Stimulated activated CD4-positive, alpha-beta T cell treated with anti-CD3 and anti-CD28 coated beads, Interleukin-15, amount 100 ng/mL, for 1 hour (primary cell): ENCODE data around the gene SPTLC2.

ENCODE experiments used
- DNase-seq, 2 donors: peaks; one replicate each; pipeline ENCODE4 v3.0.0-alpha.2; 2020; ENCODE audit warnings: low read depth in 1 of 2, low spot score in 1 of 2

Gene SPTLC2

GRCh38 chr14:77625360-77625759, 8.9 kb upstream of the SPTLC2 start:
- no peak for DNase-seq

DNA sequence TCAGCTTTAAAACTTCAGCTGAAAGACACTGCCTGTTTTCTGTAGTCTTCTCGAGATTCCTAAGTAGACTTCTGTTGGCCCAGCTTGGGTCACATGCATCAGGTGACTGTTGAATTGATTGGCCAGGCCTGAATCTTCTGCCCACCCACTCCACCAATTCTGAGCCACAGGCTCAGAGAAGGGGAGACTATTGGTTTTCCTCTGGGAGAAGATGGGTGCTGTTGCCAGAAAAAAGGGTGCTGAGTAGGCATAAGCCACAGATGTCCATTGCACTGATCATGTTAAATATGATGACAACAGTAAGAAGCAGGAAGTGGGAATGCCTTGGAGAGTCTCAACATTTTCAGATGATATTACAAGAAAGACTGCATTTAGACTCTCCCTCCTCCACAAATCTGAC, 6.8 kb upstream of the SPTLC2 start:
- no peak for DNase-seq

- DNase-seq, result no peak
Observed at GRCh38 chr14:77622366-77622961, 6.0 kb upstream of the SPTLC2 start.

DNA sequence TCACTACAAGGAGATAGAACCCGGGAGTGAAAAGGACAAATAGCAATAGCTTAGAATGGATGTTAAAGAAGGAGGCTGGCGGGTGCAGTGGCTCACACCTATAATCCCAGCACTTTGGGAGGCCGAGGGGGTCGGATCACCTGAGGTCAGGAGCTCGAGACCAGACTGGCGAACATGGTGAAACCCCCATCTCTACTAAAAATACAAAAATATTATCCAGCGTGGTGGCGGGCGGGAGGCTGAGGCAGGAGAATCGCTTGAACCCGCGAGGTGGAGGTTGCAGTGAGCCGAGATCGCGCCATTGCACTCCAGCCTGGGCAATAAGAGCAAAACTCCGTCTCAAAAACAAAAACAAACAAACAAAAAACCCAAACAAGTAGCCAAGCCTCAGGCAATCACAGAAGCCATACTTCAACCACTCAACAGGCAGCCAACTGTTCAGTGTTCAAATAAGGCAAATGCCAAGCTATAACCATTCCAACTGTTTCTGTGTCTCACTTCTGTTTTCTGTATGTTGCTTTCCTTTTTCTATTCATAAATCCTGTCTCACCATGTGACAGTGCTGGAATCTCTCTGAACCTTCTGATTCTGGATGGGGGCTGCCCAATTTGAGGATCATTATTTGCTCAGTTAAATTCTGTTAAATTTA, 3.9 kb upstream of the SPTLC2 start:
- no peak for DNase-seq

GRCh38 chr14:77618381-77618970, 2.0 kb upstream of the SPTLC2 start:
- no peak for DNase-seq

DNA sequence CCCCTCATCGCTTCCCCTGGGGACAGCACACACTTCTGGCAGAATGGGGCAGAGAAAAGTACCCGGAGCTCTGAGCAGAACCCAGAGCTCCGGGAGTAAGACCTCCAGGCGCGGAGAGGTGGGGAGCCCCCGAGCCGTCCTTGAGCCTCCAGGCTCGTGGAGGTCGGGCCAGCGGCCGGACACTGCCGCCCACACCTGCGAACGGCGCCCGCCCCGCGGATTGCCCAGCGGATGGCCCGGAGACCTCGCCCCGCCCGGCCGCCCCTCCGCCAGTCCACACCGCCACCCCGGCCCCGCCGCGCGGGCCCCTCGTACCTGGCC, 344 bp downstream of the SPTLC2 start:
- no peak for DNase-seq

GRCh38 chr14:77615361-77616132, 890 bp downstream of the SPTLC2 start:
- DNase-seq, result no peak

DNA sequence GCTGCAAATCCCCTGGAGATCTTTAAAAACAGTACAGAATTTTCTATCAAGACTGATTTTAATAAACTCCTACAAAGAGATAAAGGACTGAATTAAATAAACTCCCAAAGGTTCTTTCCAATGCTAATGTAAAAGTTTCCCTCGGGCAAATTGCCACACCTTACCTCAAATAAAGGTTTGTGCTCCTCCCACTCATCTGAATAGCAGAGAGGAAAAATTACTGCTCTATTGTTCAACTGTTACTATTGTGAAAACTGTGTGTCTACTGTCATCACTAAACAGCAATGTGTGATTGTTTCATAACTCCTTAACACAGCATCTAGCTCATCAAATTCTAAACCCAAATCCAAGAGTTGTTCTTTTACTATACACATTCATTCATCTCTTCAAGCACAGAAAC, 3.2 kb downstream of the SPTLC2 start:
- no peak for DNase-seq

- DNase-seq, result no peak
Observed at GRCh38 chr14:77612011-77612620, 4.3 kb downstream of the SPTLC2 start.

GRCh38 chr14:77610553-77610952, 5.9 kb downstream of the SPTLC2 start:
- no peak for DNase-seq

DNA sequence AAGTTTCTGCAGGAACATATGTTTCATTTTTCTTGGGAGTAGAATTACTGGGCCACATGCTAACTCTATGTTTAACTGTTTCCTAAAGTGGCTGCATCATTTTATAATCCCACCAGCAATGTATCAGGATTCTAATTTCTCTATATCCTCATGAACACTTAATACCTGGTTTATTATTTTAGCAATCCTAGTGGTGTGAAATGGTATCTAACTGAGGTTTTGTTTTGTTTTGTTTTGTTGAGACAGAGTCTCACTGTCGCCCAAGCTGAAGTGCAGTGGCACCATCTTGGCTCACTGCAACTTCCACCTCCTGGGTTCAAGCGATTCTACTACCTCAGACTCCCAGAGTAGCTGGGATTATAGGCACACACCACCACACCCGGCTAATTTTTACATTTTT, 6.5 kb downstream of the SPTLC2 start:
- DNase-seq, result no peak

GRCh38 chr14:77607741-77608302, 8.6 kb downstream of the SPTLC2 start:
- DNase-seq, result no peak

DNA sequence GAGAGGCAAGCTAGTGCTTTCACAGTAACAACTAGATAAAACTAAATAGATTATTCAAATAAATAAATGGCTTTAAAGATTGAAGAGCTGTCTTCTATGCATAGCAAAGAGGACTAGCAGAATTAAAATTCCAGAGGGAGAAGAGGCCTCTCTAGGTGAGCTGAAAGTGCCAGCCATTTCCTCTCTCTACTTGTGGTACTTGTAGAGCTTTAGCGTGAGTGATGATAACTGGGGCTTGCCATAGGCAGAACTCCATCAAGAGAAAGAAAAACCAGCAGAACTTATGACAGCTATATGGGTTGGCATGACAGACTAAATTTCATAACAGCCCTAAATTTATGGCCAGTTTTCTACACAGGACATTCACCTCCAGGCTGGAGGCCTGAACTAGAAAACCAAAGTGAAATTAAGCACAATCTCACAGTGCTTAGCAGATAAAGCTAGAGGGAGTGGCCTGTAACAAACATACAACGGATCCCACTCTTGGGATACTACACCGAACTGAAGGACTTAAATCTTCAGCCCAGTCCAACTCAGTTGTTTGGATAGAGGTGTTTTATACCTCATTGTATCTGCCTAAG, 11.0 kb downstream of the SPTLC2 start:
- DNase-seq, result no peak

DNA sequence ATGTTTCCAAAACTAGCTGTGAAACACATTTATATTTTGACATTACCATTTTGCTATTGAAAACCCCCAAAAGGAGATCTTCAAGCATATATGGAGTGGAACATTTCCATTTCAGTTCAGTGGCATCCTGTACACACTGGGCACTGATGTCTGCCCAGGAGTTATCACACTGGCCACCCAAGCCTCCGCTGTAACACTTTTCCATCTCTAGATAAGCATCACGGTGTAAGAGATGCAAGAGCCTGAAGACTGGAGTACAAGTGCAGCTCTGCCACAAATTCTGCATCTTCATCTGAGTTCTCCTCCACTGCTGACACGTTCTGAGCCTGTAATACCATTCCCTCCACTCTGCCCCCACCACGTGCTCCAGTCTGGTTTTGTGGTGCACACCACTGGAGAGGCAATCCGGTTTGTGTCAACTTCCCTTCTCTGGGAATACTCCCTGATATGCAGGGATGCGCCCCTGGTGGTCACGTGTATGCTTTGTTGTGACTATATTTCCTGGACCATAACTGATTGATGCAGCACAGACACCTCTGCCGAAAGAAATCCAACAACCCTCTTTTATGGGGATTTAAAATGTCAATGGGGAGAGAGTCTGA, 12.7 kb downstream of the SPTLC2 start:
- no peak for DNase-seq

GRCh38 chr14:77603031-77603430, 13.4 kb downstream of the SPTLC2 start:
- DNase-seq, result no peak

- DNase-seq, result no peak
Observed at GRCh38 chr14:77601846-77602619, 14.4 kb downstream of the SPTLC2 start.

DNA sequence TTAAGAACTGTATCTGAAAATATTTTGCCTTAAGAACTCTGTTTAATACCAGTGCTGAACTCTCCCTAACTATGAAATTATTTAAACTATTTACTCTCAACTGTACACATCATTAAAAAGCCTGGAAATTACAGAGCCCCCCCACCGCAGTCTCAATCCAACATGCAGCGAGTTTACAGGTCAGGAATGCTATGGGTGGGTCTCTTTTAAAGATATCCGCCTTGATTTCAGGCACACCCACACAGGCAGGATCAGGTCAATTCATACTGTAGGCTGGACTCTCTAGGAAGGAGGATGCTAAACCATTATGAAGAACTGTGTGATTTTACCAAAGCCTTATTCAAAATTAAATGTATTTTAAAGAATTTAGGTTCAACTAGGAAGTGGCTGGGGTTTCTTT, 16.5 kb downstream of the SPTLC2 start:
- DNase-seq, result no peak

GRCh38 chr14:77598366-77599070, 17.9 kb downstream of the SPTLC2 start:
- no peak for DNase-seq

- no peak for DNase-seq
Observed at GRCh38 chr14:77593501-77593961, 22.9 kb downstream of the SPTLC2 start.
